Measurements from ENCODE around the gene SSC4D.

The SSC4D gene

GRCh38 chr7:76351372-76351771 lies 58.1 kb downstream of the SSC4D start:
- DNase-seq = peak; percentile 8

GRCh38 chr7:76349313-76349885 lies 60.1 kb downstream of the SSC4D start:
- no peak for DNase-seq

GRCh38 chr7:76347710-76348109 lies 61.8 kb downstream of the SSC4D start:
- DNase-seq = no peak

- DNase-seq = no peak
These were observed 62.7 kb downstream of the SSC4D start for GRCh38 chr7:76346778-76347177.

- no peak for DNase-seq
These were observed 63.4 kb downstream of the SSC4D start for GRCh38 chr7:76346097-76346496.

GRCh38 chr7:76343931-76344321 lies 65.6 kb downstream of the SSC4D start:
- no peak for DNase-seq

- no peak for DNase-seq
These were observed 66.1 kb downstream of the SSC4D start for GRCh38 chr7:76343294-76343930.

GRCh38 chr7:76342222-76342621 lies 67.3 kb downstream of the SSC4D start:
- no peak for DNase-seq

- DNase-seq = no peak
These were observed 68.8 kb downstream of the SSC4D start for GRCh38 chr7:76340617-76341131.
